ENCODE results near the gene NTNG2.

Gene NTNG2

GRCh38 chr9:132161743-132162184, at the start of gene NTNG2:
TSS of gene NTNG2 (plus strand) at chr9:132162058. CDS start at chr9:132166832, 4,774 bp downstream.
- CTCF ChIA-PET: interaction anchor here (0.6 to 12.1 kb wide), 3 partner anchors 7 to 156 kb away, joined by 3 to 382 read pairs (median 46); no protein-coding TSS in a partner anchor
- H3K9me3 ChIP-seq (ENCODE audit: control insufficient read depth, insufficient read depth, low read depth, low read length): no peaks in the 10 kb centered on the region
- H3K36me3 ChIP-seq (ENCODE audit: control insufficient read depth in 2 of 2, insufficient read depth in 1 of 2, low read length in 2 of 2): no peaks in the 10 kb centered on the region
- H3K27ac ChIP-seq (ENCODE audit: extremely low read depth, low read depth, low read length): peak within 1 kb of the TSS; percentile 16; the same call in 1 of the 2 replicates
- no peak for TF ChIP-seq ZNF623 (tag by site-specific recombination; IDR thresholded peaks at IDR 0.05)
- no peak for TF ChIP-seq ZBTB10 (tag by site-specific recombination; IDR thresholded peaks at IDR 0.05)
- H3K4me3 ChIP-seq (ENCODE audit: low read depth, low read length): peak within 1 kb of the TSS; percentile 55
- no peaks in the 10 kb centered on the region; the same call in 1 of the 2 replicates for H3K4me1 ChIP-seq (ENCODE audit: control insufficient read depth, insufficient read depth, low read length)
- POLR2A ChIA-PET: interaction anchor here (0.5 to 1.1 kb wide), 4 partner anchors 52 to 779 kb away, joined by 3 to 4 read pairs (median 3); no protein-coding TSS in a partner anchor

- Histone ChIP-seq H3K36me3 (ENCODE audit: control insufficient read depth in 2 of 2, insufficient read depth in 1 of 2, low read length in 2 of 2) (no peaks in the 10 kb centered on the region), H3K27ac (ENCODE audit: extremely low read depth, low read depth, low read length) (no peak overlapping the region), H3K4me3 (ENCODE audit: low read depth, low read length) (no peak overlapping the region), H3K9me3 (ENCODE audit: control insufficient read depth, insufficient read depth, low read depth, low read length) (no peaks in the 10 kb centered on the region), H3K4me1 (ENCODE audit: control insufficient read depth, insufficient read depth, low read length) (no peaks in the 10 kb centered on the region)
- CTCF ChIA-PET: interaction anchor here (1.1 to 1.4 kb wide), 5 partner anchors 10 to 145 kb away, joined by 4 to 6 read pairs (median 5); no protein-coding TSS in a partner anchor
- POLR2A ChIA-PET: interaction anchor here (1.1 kb wide), 1 partner anchor 30 kb away, joined by 4 read pairs; no protein-coding TSS in a partner anchor
- TF ChIP-seq ZNF175 (tag by site-specific recombination; IDR thresholded peaks at IDR 0.05): no peak
- TF ChIP-seq ZNF19 (tag by site-specific recombination; IDR thresholded peaks at IDR 0.05; ENCODE audit: low read depth): no peak
- no peak for TF ChIP-seq ZNF843 (tag by site-specific recombination; IDR thresholded peaks at IDR 0.05)
- TF ChIP-seq ZNF621 (tag by site-specific recombination; IDR thresholded peaks at IDR 0.05): no peak
- no peak for TF ChIP-seq ZNF140 (tag by site-specific recombination; IDR thresholded peaks at IDR 0.05)
- TF ChIP-seq ZNF335 (tag by site-specific recombination; conservative IDR thresholded peaks at IDR 0.05): no peak
- peak; percentile 97 for TF ChIP-seq PBX3 (CRISPR knock-in tag; IDR thresholded peaks at IDR 0.05)
- TF ChIP-seq ZIC2 (tag by site-specific recombination; IDR thresholded peaks at IDR 0.05): no peak
- peak; percentile 37; the same call in 1 of the 2 replicates for TF ChIP-seq EGR2 (tag by site-specific recombination; IDR thresholded peaks at IDR 0.05; ENCODE audit: low read depth)
- TF ChIP-seq ZBTB17 (tag by site-specific recombination; IDR thresholded peaks at IDR 0.05): peak; percentile 45; the same call in 1 of the 2 replicates
- peak; percentile 100 for TF ChIP-seq REST (tag by site-specific recombination; IDR thresholded peaks at IDR 0.05)
- no peak for TF ChIP-seq GLI2 (tag by site-specific recombination; IDR thresholded peaks at IDR 0.05; ENCODE audit: borderline replicate concordance, low read depth)
- TF ChIP-seq MEIS1 (CRISPR knock-in tag; IDR thresholded peaks at IDR 0.05; ENCODE audit: borderline replicate concordance): 0 out of 2 replicates have a peak, but pooled peaks have one; percentile 52
- TF ChIP-seq ZNF24 (tag by site-specific recombination; IDR thresholded peaks at IDR 0.05): no peak
- TF ChIP-seq ZNF76 (tag by site-specific recombination; IDR thresholded peaks at IDR 0.05; ENCODE audit: borderline replicate concordance, low read depth): no peak
- TF ChIP-seq KLF9 (tag by site-specific recombination; IDR thresholded peaks at IDR 0.05; ENCODE audit: low read depth): no peak
- no peak for TF ChIP-seq KLF16 (tag by site-specific recombination; IDR thresholded peaks at IDR 0.05)
- peak; percentile 87; the same call in 1 of the 2 replicates for TF ChIP-seq HOXA7 (CRISPR knock-in tag; IDR thresholded peaks at IDR 0.05; ENCODE audit: borderline replicate concordance)
- TF ChIP-seq ZSCAN5A (tag by site-specific recombination; IDR thresholded peaks at IDR 0.05): no peak
- no peak for TF ChIP-seq ZNF701 (tag by site-specific recombination; IDR thresholded peaks at IDR 0.05)
- TF ChIP-seq ZNF132 (tag by site-specific recombination; IDR thresholded peaks at IDR 0.05; ENCODE audit: borderline replicate concordance): no peak
- TF ChIP-seq ZNF10 (tag by site-specific recombination; IDR thresholded peaks at IDR 0.05): 0 out of 2 replicates have a peak, but pooled peaks have one; percentile 31
- no peak for TF ChIP-seq ZNF48 (tag by site-specific recombination; IDR thresholded peaks at IDR 0.05)
- TF ChIP-seq ZFP69B (tag by site-specific recombination; IDR thresholded peaks at IDR 0.05): peak; percentile 39; the same call in 1 of the 2 replicates
These were observed 47.7 kb upstream of the NTNG2 start for GRCh38 chr9:132114102-132114707.
